ENCODE measurements around the gene CDC42BPG.

Gene CDC42BPG

GRCh38 chr11:64835616-64836447, 8.6 kb downstream of the CDC42BPG start:
- no peak for TF ChIP-seq CTCF (conservative IDR thresholded peaks at IDR 0.05; ENCODE audit: low read depth, low read length)
- H3K4me3 ChIP-seq (ENCODE audit: low read depth, low read length) = no peak overlapping the region
- no peak for DNase-seq (ENCODE audit: low read depth)

- no peak for TF ChIP-seq CTCF (conservative IDR thresholded peaks at IDR 0.05; ENCODE audit: low read depth, low read length)
- no peak overlapping the region for H3K4me3 ChIP-seq (ENCODE audit: low read depth, low read length)
- no peak for DNase-seq (ENCODE audit: low read depth)
These were observed 9.5 kb downstream of the CDC42BPG start for GRCh38 chr11:64834723-64835615.

GRCh38 chr11:64834031-64834722, 10.3 kb downstream of the CDC42BPG start:
- DNase-seq (ENCODE audit: low read depth) = no peak
- TF ChIP-seq CTCF (conservative IDR thresholded peaks at IDR 0.05; ENCODE audit: low read depth, low read length) = no peak
- no peak overlapping the region for H3K4me3 ChIP-seq (ENCODE audit: low read depth, low read length)

- H3K4me3 ChIP-seq (ENCODE audit: low read depth, low read length) = no peak overlapping the region
- TF ChIP-seq CTCF (conservative IDR thresholded peaks at IDR 0.05; ENCODE audit: low read depth, low read length) = no peak
- no peak for DNase-seq (ENCODE audit: low read depth)
These were observed 10.9 kb downstream of the CDC42BPG start for GRCh38 chr11:64833509-64833908.

- no peak for TF ChIP-seq CTCF (conservative IDR thresholded peaks at IDR 0.05; ENCODE audit: low read depth, low read length)
- no peak overlapping the region for H3K4me3 ChIP-seq (ENCODE audit: low read depth, low read length)
- no peak for DNase-seq (ENCODE audit: low read depth)
These were observed 11.3 kb downstream of the CDC42BPG start for GRCh38 chr11:64833198-64833502.

GRCh38 chr11:64832467-64833197, 11.8 kb downstream of the CDC42BPG start:
- no peak for DNase-seq (ENCODE audit: low read depth)
- no peak overlapping the region for H3K4me3 ChIP-seq (ENCODE audit: low read depth, low read length)
- TF ChIP-seq CTCF (conservative IDR thresholded peaks at IDR 0.05; ENCODE audit: low read depth, low read length) = no peak

Data from choroid plexus epithelial cell (primary cell).